Rectal smooth muscle tissue (tissue), 1 donor: Measurements from ENCODE around the gene SNRPB2.

Experiments
- H3K27ac ChIP-seq: one replicate; pipeline ENCODE4 v1.7.0; 2013; ENCODE audit warnings: low read depth, low read length, inconsistent platforms
- H3K27me3 ChIP-seq: one replicate; pipeline ENCODE4 v1.7.0; 2013; ENCODE audit warnings: low read length; ENCODE audit not compliant: control insufficient read depth, insufficient read depth
- H3K36me3 ChIP-seq: one replicate; pipeline ENCODE4 v1.7.0; 2013; ENCODE audit warnings: low read length; ENCODE audit not compliant: control insufficient read depth, insufficient read depth
- H3K4me1 ChIP-seq: one replicate; pipeline ENCODE4 v1.7.0; 2013; ENCODE audit warnings: low read length; ENCODE audit not compliant: control insufficient read depth, insufficient read depth
- H3K4me3 ChIP-seq: one replicate; pipeline ENCODE4 v1.7.0; 2013; ENCODE audit warnings: low read length
- H3K9ac ChIP-seq: one replicate; pipeline ENCODE4 v1.7.0; 2013; ENCODE audit warnings: low read length

Gene SNRPB2

GRCh38 chr20:16771213-16771612 lies 41.4 kb downstream of the SNRPB2 start:
- Histone ChIP-seq H3K36me3 (no peaks in the 10 kb centered on the region), H3K27ac (no peak overlapping the region), H3K4me1 (no peaks in the 10 kb centered on the region), H3K27me3 (no peaks in the 10 kb centered on the region), H3K9ac (no peak overlapping the region), H3K4me3 (no peak overlapping the region)

- H3K4me1 ChIP-seq: no peaks in the 10 kb centered on the region
- H3K4me3 ChIP-seq: no peak overlapping the region
- no peaks in the 10 kb centered on the region for H3K36me3 ChIP-seq
- no peak overlapping the region for H3K9ac ChIP-seq
- no peaks in the 10 kb centered on the region for H3K27me3 ChIP-seq
- H3K27ac ChIP-seq: no peak overlapping the region
Observed at GRCh38 chr20:16775961-16776360, 46.1 kb downstream of the SNRPB2 start.

DNA sequence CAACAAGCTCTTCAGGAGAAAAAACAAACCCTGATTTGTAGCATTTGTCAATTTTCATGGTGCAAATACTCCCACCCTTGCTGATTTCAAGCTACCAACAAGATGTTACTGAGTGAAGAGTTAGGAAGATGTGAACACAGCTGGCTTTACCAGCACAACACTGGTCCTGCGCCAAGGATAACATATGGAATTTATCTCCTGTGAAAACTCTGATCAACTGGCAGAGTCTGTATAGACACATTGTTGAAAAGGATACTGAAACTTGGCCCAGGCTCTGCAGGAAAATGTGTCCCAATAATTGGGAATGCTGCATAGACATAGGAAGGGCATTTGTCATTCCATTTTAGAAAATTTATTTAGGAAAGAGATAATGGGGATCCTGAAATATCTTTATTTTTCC lies 47.3 kb downstream of the SNRPB2 start:
- no peaks in the 10 kb centered on the region for H3K36me3 ChIP-seq
- no peak overlapping the region for H3K9ac ChIP-seq
- H3K27me3 ChIP-seq: no peaks in the 10 kb centered on the region
- no peak overlapping the region for H3K27ac ChIP-seq
- no peak overlapping the region for H3K4me3 ChIP-seq
- no peaks in the 10 kb centered on the region for H3K4me1 ChIP-seq

GRCh38 chr20:16778159-16778558 lies 48.3 kb downstream of the SNRPB2 start:
- Histone ChIP-seq H3K27ac (no peak overlapping the region), H3K36me3 (no peaks in the 10 kb centered on the region), H3K4me3 (no peak overlapping the region), H3K9ac (no peak overlapping the region), H3K27me3 (no peaks in the 10 kb centered on the region), H3K4me1 (no peaks in the 10 kb centered on the region)

DNA sequence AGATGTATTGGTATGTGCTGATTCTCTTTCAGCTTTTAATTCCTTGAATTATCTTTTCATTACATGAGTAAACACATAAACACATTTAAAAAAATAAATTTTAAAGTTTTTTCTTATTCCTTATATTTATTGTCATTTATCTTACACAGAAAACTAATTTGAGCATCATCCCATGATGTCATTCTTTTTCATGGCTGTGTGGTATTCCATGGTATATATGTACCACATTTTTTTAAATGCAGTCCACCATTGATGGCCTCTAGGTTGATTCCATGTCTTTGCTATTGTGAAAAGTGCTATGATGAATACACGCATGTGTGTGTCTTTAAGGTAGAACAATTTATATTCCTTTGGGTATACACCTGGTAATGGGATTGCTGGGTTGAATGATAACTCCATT lies 51.7 kb downstream of the SNRPB2 start:
- Histone ChIP-seq H3K36me3 (no peaks in the 10 kb centered on the region), H3K4me3 (no peak overlapping the region), H3K27ac (no peak overlapping the region), H3K9ac (no peak overlapping the region), H3K4me1 (no peaks in the 10 kb centered on the region), H3K27me3 (no peaks in the 10 kb centered on the region)

DNA sequence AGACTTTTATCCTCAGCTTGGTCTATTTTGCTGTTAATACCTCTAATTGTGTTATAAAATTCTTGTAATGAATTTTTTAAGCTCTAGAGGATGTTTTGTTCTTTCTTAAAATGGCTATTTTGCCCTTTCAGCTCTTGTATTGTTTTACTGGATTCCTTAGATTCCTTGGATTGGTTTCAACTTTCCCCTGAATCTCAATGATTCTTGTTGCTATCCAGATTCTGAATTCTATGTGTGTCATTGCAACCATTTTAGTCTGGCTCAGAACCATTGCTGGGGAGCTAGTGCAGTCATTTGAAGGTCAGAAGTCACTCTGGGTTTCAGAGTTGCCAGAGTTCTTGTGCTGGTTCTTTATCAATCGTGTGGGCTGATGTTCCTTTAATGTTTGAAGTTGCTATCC lies 55.4 kb downstream of the SNRPB2 start:
- Histone ChIP-seq H3K27me3 (no peaks in the 10 kb centered on the region), H3K9ac (no peak overlapping the region), H3K4me1 (no peaks in the 10 kb centered on the region), H3K36me3 (no peaks in the 10 kb centered on the region), H3K4me3 (no peak overlapping the region), H3K27ac (no peak overlapping the region)
